WI38 (cell line): ENCODE data around the gene KATNAL1.

Experiments
- H3K4me3 ChIP-seq: 2 replicates; pipeline ENCODE4 v1.5.1; 2011; ENCODE audit warnings: low read depth, mild to moderate bottlenecking, control low read depth, low read length
- CTCF ChIP-seq: IDR thresholded peaks from 2 replicates; pipeline ENCODE4 v1.5.1; 2012; ENCODE audit warnings: low read depth, mild to moderate bottlenecking, control low read depth, low read length

The KATNAL1 gene

GRCh38 chr13:30164146-30164545 lies 143.2 kb downstream of the KATNAL1 start:
- TF ChIP-seq CTCF: no peak
- no peak overlapping the region for H3K4me3 ChIP-seq

GRCh38 chr13:30163441-30163840 lies 143.9 kb downstream of the KATNAL1 start:
- no peak overlapping the region for H3K4me3 ChIP-seq
- no peak for TF ChIP-seq CTCF

- H3K4me3 ChIP-seq: no peak overlapping the region
- no peak for TF ChIP-seq CTCF
Measured at GRCh38 chr13:30159446-30159839, 147.9 kb downstream of the KATNAL1 start.

GRCh38 chr13:30158774-30159445 lies 148.4 kb downstream of the KATNAL1 start:
- peak; percentile 32 for TF ChIP-seq CTCF
- H3K4me3 ChIP-seq: no peak overlapping the region

GRCh38 chr13:30157616-30157993 lies 149.7 kb downstream of the KATNAL1 start:
- no peak overlapping the region for H3K4me3 ChIP-seq
- no peak for TF ChIP-seq CTCF

GRCh38 chr13:30156826-30157615 lies 150.3 kb downstream of the KATNAL1 start:
- no peak for TF ChIP-seq CTCF
- H3K4me3 ChIP-seq: no peak overlapping the region

- no peak for TF ChIP-seq CTCF
- no peak overlapping the region for H3K4me3 ChIP-seq
Measured at GRCh38 chr13:30156270-30156669, 151.1 kb downstream of the KATNAL1 start.
